PC-9 (cell line): ENCODE data around the gene ZNF608.

ENCODE experiments used
- CTCF ChIP-seq: fragments of 200-600 bp; sonication (generic); conservative IDR thresholded peaks from 2 replicates; pipeline ENCODE4 v1.6.1; 2017; ENCODE audit warnings: mixed run types, antibody characterized with exemption, mild to moderate bottlenecking, moderate library complexity
- EZH2 ChIP-seq: fragments of 200-600 bp; sonication (generic); IDR thresholded peaks from 2 replicates; pipeline ENCODE4 v1.8.0; 2017; ENCODE audit warnings: antibody characterized with exemption, low read depth

- TF ChIP-seq CTCF (no peak), EZH2 (no peak)
Observed at GRCh38 chr5:124771761-124772160, 25.3 kb upstream of the ZNF608 start.
